Endothelial cell of umbilical vein (primary cell): ENCODE data around the gene NUTM2G.
"Not testable (repeated sequence)": the region's sequence is repeated elsewhere in the genome, so short reads cannot be mapped to it uniquely, and the experiment has no call there.

Experiments
- EZH2 ChIP-seq: IDR thresholded peaks from 2 replicates; pipeline ENCODE4 v1.6.1; 2012; ENCODE audit warnings: borderline replicate concordance, low read depth, mild to moderate bottlenecking, moderate library complexity, low read length, inconsistent platforms; ENCODE audit not compliant: severe bottlenecking
- JUN ChIP-seq: IDR thresholded peaks from 2 replicates; pipeline ENCODE4 v1.6.1; 2011; ENCODE audit warnings: borderline replicate concordance, low read depth; ENCODE audit not compliant: insufficient read length, insufficient read depth
- MYC ChIP-seq: IDR thresholded peaks from one replicate; pipeline ENCODE4 v1.6.1; 2011; ENCODE audit warnings: mild to moderate bottlenecking, low read depth, low read length
- POLR2A ChIP-seq: IDR thresholded peaks from 2 replicates; pipeline ENCODE4 v1.6.1; 2012; ENCODE audit warnings: low read depth, mild to moderate bottlenecking, control low read depth, low read length
- POLR2AphosphoS5 ChIP-seq: IDR thresholded peaks from 2 replicates; pipeline ENCODE4 v1.6.1; 2012; ENCODE audit warnings: low read depth, mild to moderate bottlenecking, control low read depth, low read length, moderate library complexity; ENCODE audit not compliant: insufficient read depth
- TF ChIP-seq, protein P1 (sequence below), 2 donors: IDR thresholded peaks; 1 replicate in 1 of 2; 2 replicates in 1 of 2; pipeline ENCODE4 v1.5.1; 2011; ENCODE audit warnings: low read length in 2 of 2, mild to moderate bottlenecking in 2 of 2, moderate library complexity in 2 of 2, control low read depth in 1 of 2, inconsistent platforms in 1 of 2, low read depth in 1 of 2; ENCODE audit not compliant: insufficient read depth in 1 of 2; ENCODE audit errors: extremely low read depth in 1 of 2
- TF ChIP-seq, protein P2 (sequence below): IDR thresholded peaks from 2 replicates; pipeline ENCODE4 v1.6.1; 2011; ENCODE audit not compliant: insufficient read depth, insufficient read length

DNA sequence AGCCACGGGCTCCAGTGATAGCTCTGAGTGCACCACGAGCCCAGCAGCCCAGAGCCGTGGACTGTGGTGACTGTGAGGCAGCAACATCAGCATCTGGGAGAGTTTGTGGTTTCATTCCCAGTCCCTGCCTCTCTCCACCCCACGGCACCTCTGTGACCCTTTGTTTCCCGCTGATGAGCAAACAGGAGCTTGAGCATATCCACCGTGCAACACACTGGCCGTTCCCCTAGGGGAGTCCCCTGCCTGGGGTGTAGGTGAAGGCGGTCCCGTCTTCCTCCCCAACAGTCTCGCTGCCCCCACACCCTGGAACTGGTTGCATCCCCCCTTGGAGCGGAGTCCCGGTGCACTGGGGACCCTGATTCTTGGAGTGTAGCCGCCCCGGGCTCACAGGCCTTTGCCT, 5.5 kb downstream of the NUTM2G start:
- not testable (repeated sequence) for TF ChIP-seq POLR2A, EZH2, JUN, POLR2AphosphoS5, MYC
- TF ChIP-seq, protein P1, sequence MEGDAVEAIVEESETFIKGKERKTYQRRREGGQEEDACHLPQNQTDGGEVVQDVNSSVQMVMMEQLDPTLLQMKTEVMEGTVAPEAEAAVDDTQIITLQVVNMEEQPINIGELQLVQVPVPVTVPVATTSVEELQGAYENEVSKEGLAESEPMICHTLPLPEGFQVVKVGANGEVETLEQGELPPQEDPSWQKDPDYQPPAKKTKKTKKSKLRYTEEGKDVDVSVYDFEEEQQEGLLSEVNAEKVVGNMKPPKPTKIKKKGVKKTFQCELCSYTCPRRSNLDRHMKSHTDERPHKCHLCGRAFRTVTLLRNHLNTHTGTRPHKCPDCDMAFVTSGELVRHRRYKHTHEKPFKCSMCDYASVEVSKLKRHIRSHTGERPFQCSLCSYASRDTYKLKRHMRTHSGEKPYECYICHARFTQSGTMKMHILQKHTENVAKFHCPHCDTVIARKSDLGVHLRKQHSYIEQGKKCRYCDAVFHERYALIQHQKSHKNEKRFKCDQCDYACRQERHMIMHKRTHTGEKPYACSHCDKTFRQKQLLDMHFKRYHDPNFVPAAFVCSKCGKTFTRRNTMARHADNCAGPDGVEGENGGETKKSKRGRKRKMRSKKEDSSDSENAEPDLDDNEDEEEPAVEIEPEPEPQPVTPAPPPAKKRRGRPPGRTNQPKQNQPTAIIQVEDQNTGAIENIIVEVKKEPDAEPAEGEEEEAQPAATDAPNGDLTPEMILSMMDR (IDR thresholded peaks at IDR 0.05; ENCODE audit: extremely low read depth in 1 of 2, insufficient read depth in 1 of 2, low read depth in 1 of 2, low read length in 2 of 2), result not testable (repeated sequence)
- TF ChIP-seq, protein P2, sequence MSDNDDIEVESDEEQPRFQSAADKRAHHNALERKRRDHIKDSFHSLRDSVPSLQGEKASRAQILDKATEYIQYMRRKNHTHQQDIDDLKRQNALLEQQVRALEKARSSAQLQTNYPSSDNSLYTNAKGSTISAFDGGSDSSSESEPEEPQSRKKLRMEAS, result not testable (repeated sequence)
